ENCODE measurements around the gene ELOVL1. TPM values are rescaled to one million over a fixed set of nuclear protein-coding genes. Genes with fewer than 3 reads are reported as not detected.

Gene ELOVL1
- total RNA-seq, 1 experiment from 2014 or later: 53.7 TPM

GRCh38 chr1:43395523-43395922 lies 27.7 kb upstream of the ELOVL1 start:
- DNase-seq (ENCODE audit: low spot score): no peak
- intact Hi-C loops (cut with micrococcal nuclease; ENCODE audit: unreplicated experiment): loop anchor here (2.0 kb wide), 1 partner anchor 19 kb away; no protein-coding TSS in a partner anchor
- CTCF ChIA-PET: no interaction called here
- POLR2A ChIA-PET (ENCODE audit: low non-redundant PET): no interaction called here
- no peaks in the 10 kb centered on the region for H3K9me3 ChIP-seq (ENCODE audit: low read depth, low read length, poor library complexity, severe bottlenecking)
- no TSS peak for BruUV-seq (replicated peaks)
- no peak overlapping the region for H3K27ac ChIP-seq (ENCODE audit: low read depth, low read length, poor library complexity, severe bottlenecking)
- H3K36me3 ChIP-seq (ENCODE audit: insufficient read depth, low read length, poor library complexity, severe bottlenecking): no peaks in the 10 kb centered on the region
- TF ChIP-seq, protein P1, sequence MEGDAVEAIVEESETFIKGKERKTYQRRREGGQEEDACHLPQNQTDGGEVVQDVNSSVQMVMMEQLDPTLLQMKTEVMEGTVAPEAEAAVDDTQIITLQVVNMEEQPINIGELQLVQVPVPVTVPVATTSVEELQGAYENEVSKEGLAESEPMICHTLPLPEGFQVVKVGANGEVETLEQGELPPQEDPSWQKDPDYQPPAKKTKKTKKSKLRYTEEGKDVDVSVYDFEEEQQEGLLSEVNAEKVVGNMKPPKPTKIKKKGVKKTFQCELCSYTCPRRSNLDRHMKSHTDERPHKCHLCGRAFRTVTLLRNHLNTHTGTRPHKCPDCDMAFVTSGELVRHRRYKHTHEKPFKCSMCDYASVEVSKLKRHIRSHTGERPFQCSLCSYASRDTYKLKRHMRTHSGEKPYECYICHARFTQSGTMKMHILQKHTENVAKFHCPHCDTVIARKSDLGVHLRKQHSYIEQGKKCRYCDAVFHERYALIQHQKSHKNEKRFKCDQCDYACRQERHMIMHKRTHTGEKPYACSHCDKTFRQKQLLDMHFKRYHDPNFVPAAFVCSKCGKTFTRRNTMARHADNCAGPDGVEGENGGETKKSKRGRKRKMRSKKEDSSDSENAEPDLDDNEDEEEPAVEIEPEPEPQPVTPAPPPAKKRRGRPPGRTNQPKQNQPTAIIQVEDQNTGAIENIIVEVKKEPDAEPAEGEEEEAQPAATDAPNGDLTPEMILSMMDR (conservative IDR thresholded peaks at IDR 0.05; ENCODE audit: low read depth, low read length): no peak
- no peak for TF ChIP-seq EZH2 (IDR thresholded peaks at IDR 0.05; ENCODE audit: borderline replicate concordance, low read depth, low read length, poor library complexity, severe bottlenecking)
- H3K4me3 ChIP-seq (ENCODE audit: low read depth, low read length, poor library complexity, severe bottlenecking): no peak overlapping the region
- no peaks in the 10 kb centered on the region for H3K4me1 ChIP-seq (ENCODE audit: insufficient read depth, low read length, poor library complexity, severe bottlenecking)
- H3K27me3 ChIP-seq (replicated peaks; ENCODE audit: insufficient read depth, low read depth, low read length, poor library complexity): no peaks in the 10 kb centered on the region

- CTCF ChIA-PET: no interaction called here
- peaks cover 5% of the 10 kb centered on the region for H3K4me1 ChIP-seq (ENCODE audit: insufficient read depth, low read length, poor library complexity, severe bottlenecking)
- H3K4me3 ChIP-seq (ENCODE audit: low read depth, low read length, poor library complexity, severe bottlenecking): no peak overlapping the region
- peaks cover 1% of the 10 kb centered on the region for H3K36me3 ChIP-seq (ENCODE audit: insufficient read depth, low read length, poor library complexity, severe bottlenecking)
- H3K9me3 ChIP-seq (ENCODE audit: low read depth, low read length, poor library complexity, severe bottlenecking): no peaks in the 10 kb centered on the region
- POLR2A ChIA-PET (ENCODE audit: low non-redundant PET): no interaction called here
- BruUV-seq (replicated peaks): no TSS peak
- intact Hi-C loops (cut with micrococcal nuclease; ENCODE audit: unreplicated experiment): no loop called here
- TF ChIP-seq, protein P1 (conservative IDR thresholded peaks at IDR 0.05; ENCODE audit: low read depth, low read length): no peak
- TF ChIP-seq EZH2 (IDR thresholded peaks at IDR 0.05; ENCODE audit: borderline replicate concordance, low read depth, low read length, poor library complexity, severe bottlenecking): no peak
- no peak for DNase-seq (ENCODE audit: low spot score)
- H3K27me3 ChIP-seq (replicated peaks; ENCODE audit: insufficient read depth, low read depth, low read length, poor library complexity): no peaks in the 10 kb centered on the region
- H3K27ac ChIP-seq (ENCODE audit: low read depth, low read length, poor library complexity, severe bottlenecking): no peak overlapping the region
Observed at GRCh38 chr1:43392702-43393101, 24.9 kb upstream of the ELOVL1 start.

- CTCF ChIA-PET: no interaction called here
Observed at GRCh38 chr1:43389326-43390313, 21.8 kb upstream of the ELOVL1 start, which contains the start of the genes MED8 and SZT2. Gene MED8, minus strand, starts transcription at chr1:43389800. Its CDS starts 36 bp downstream, at chr1:43389764. Gene SZT2, plus strand, starts transcription at chr1:43389899. Its CDS starts 70 bp downstream, at chr1:43389969.

More at GRCh38 chr1:43389326-43390313, 21.8 kb upstream of the ELOVL1 start, which contains the start of the genes MED8 and SZT2:
- Histone ChIP-seq H3K27ac (ENCODE audit: low read depth, low read length, poor library complexity, severe bottlenecking) (peak within 1 kb of the TSS; percentile 83), H3K27me3 (replicated peaks; ENCODE audit: insufficient read depth, low read depth, low read length, poor library complexity) (no peaks in the 10 kb centered on the region), H3K4me1 (ENCODE audit: insufficient read depth, low read length, poor library complexity, severe bottlenecking) (peaks cover 5% of the 10 kb centered on the region), H3K4me3 (ENCODE audit: low read depth, low read length, poor library complexity, severe bottlenecking) (peak within 1 kb of the TSS; percentile 80), H3K9me3 (ENCODE audit: low read depth, low read length, poor library complexity, severe bottlenecking) (no peaks in the 10 kb centered on the region), H3K36me3 (ENCODE audit: insufficient read depth, low read length, poor library complexity, severe bottlenecking) (peaks cover 32% of the 10 kb centered on the region)
- BruUV-seq (replicated peaks): TSS peak; percentile 73
- POLR2A ChIA-PET (ENCODE audit: low non-redundant PET): no interaction called here
- no peak for TF ChIP-seq EZH2 (IDR thresholded peaks at IDR 0.05; ENCODE audit: borderline replicate concordance, low read depth, low read length, poor library complexity, severe bottlenecking)
- TF ChIP-seq, protein P1 (conservative IDR thresholded peaks at IDR 0.05; ENCODE audit: low read depth, low read length): no peak
- intact Hi-C loops (cut with micrococcal nuclease; ENCODE audit: unreplicated experiment): loop anchor here (1.0 kb wide), 1 partner anchor 9 kb away; no protein-coding TSS in a partner anchor
- DNase-seq (ENCODE audit: low spot score): peak; percentile 86

All from A673 (cell line).